HG02885 (cell line): Measurements from ENCODE around the gene CELA1.
"Not testable (repeated sequence)": the region's sequence is repeated elsewhere in the genome, so short reads cannot be mapped to it uniquely, and the experiment has no call there.

Source experiments
- ATAC-seq: cut with Tn5 transposase; IDR thresholded peaks from one replicate; pipeline ENCODE4 v1.9.1; 2021; ENCODE audit warnings: mild to moderate bottlenecking; ENCODE audit not compliant: unreplicated experiment, poor library complexity

Gene CELA1

GRCh38 chr12:51320695-51321320 lies 25.7 kb downstream of the CELA1 start:
- ATAC-seq, result no peak

GRCh38 chr12:51320311-51320694 lies 26.2 kb downstream of the CELA1 start:
- ATAC-seq, result no peak

GRCh38 chr12:51318846-51319599 lies 27.5 kb downstream of the CELA1 start:
- ATAC-seq, result no peak

- ATAC-seq, result not testable (repeated sequence)
These were observed 28.2 kb downstream of the CELA1 start for GRCh38 chr12:51318057-51318806.

- ATAC-seq, result no peak
These were observed 35.1 kb downstream of the CELA1 start for GRCh38 chr12:51311389-51311788.

GRCh38 chr12:51307655-51308593 lies 38.6 kb downstream of the CELA1 start:
- no peak for ATAC-seq

- ATAC-seq, result no peak
These were observed 40.0 kb downstream of the CELA1 start for GRCh38 chr12:51306507-51306906.

GRCh38 chr12:51300768-51301167 lies 45.7 kb downstream of the CELA1 start:
- not testable (repeated sequence) for ATAC-seq

- ATAC-seq, result no peak
These were observed 50.8 kb downstream of the CELA1 start for GRCh38 chr12:51295651-51296050.

- ATAC-seq, result not testable (repeated sequence)
These were observed 52.4 kb downstream of the CELA1 start for GRCh38 chr12:51294097-51294496.

- no peak for ATAC-seq
These were observed 52.8 kb downstream of the CELA1 start for GRCh38 chr12:51293696-51294095.

- not testable (repeated sequence) for ATAC-seq
These were observed 54.6 kb downstream of the CELA1 start for GRCh38 chr12:51291603-51292513.

- no peak for ATAC-seq
These were observed 60.6 kb downstream of the CELA1 start for GRCh38 chr12:51285843-51286242.

- ATAC-seq, result no peak
These were observed 65.1 kb downstream of the CELA1 start for GRCh38 chr12:51281202-51281924.
